ENCODE measurements around the gene ATP5PD.

DNA sequence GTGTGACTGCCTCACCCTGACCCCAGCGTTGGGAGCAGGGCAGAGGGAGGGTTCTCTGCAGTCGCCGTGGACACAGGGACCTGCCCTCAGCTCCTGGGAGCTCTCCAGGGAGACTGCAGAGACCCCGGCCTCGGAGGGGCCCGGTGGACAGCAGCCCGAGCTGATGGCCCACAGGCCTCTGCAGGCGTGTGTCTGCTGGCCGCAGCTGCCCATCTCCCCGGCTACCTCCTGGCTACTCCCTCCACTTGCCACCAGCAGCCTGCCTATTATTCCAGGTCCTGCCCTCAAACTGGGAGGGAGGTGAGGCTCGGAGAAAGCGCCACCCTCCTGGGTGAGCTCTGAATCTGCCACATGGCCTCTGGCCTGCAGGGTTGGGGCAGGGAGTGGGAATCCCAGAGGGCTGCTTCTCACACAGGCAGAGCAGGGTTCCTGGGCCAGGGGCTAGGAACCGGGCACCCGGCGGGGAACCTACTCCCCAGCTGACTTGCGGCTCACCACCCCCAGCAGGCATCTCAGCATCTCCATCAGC is 48.2 kb upstream of the ATP5PD start:
- TF ChIP-seq GATA2 (IDR thresholded peaks at IDR 0.05; ENCODE audit: low read depth, low read length) (no peak), GATA3 (IDR thresholded peaks at IDR 0.05; ENCODE audit: low read depth, low read length) (no peak)
